NCI-H526 treated with DMSO at 0.1 percent for 48 hours (cell line): ENCODE results near the gene ACTN4.

Source experiments
- DNase-seq: peaks from one replicate; lab custom pipeline; 2025; lab: John Stamatoyannopoulos, UW

The ACTN4 gene

GRCh38 chr19:38695832-38696728, 48.6 kb downstream of the ACTN4 start:
- DNase-seq = no peak

GRCh38 chr19:38696729-38697055, 49.2 kb downstream of the ACTN4 start:
- no peak for DNase-seq

- no peak for DNase-seq
Observed at GRCh38 chr19:38697197-38697596, 49.7 kb downstream of the ACTN4 start.

- no peak for DNase-seq
Observed at GRCh38 chr19:38697641-38698071, 50.2 kb downstream of the ACTN4 start.

GRCh38 chr19:38698225-38699026, 51.0 kb downstream of the ACTN4 start:
- no peak for DNase-seq

- DNase-seq = no peak
Observed at GRCh38 chr19:38699027-38699346, 51.5 kb downstream of the ACTN4 start.

- DNase-seq = no peak
Observed at GRCh38 chr19:38699647-38700349, 52.3 kb downstream of the ACTN4 start.

- no peak for DNase-seq
Observed at GRCh38 chr19:38700350-38700901, 53.0 kb downstream of the ACTN4 start.

- DNase-seq = no peak
Observed at GRCh38 chr19:38700902-38701454, 53.5 kb downstream of the ACTN4 start.

- no peak for DNase-seq
Observed at GRCh38 chr19:38701455-38702063, 54.1 kb downstream of the ACTN4 start.

- no peak for DNase-seq
Observed at GRCh38 chr19:38702278-38702677, 54.8 kb downstream of the ACTN4 start.

- DNase-seq = no peak
Observed at GRCh38 chr19:38703509-38703908, 56.1 kb downstream of the ACTN4 start.

- no peak for DNase-seq
Observed at GRCh38 chr19:38704488-38705026, 57.1 kb downstream of the ACTN4 start.

GRCh38 chr19:38705197-38706019, 58.0 kb downstream of the ACTN4 start:
- DNase-seq = no peak

- DNase-seq = no peak
Observed at GRCh38 chr19:38706792-38707511, 59.5 kb downstream of the ACTN4 start.

- DNase-seq = no peak
Observed at GRCh38 chr19:38707512-38708114, 60.2 kb downstream of the ACTN4 start.

- DNase-seq = no peak
Observed at GRCh38 chr19:38708413-38709024, 61.1 kb downstream of the ACTN4 start.

GRCh38 chr19:38709119-38709518, 61.7 kb downstream of the ACTN4 start:
- DNase-seq = no peak
